ENCODE measurements around the gene MRPS7.
A peak's percentile ranks its signal among the peaks of the same experiment; 100 is the strongest.

The MRPS7 gene

DNA sequence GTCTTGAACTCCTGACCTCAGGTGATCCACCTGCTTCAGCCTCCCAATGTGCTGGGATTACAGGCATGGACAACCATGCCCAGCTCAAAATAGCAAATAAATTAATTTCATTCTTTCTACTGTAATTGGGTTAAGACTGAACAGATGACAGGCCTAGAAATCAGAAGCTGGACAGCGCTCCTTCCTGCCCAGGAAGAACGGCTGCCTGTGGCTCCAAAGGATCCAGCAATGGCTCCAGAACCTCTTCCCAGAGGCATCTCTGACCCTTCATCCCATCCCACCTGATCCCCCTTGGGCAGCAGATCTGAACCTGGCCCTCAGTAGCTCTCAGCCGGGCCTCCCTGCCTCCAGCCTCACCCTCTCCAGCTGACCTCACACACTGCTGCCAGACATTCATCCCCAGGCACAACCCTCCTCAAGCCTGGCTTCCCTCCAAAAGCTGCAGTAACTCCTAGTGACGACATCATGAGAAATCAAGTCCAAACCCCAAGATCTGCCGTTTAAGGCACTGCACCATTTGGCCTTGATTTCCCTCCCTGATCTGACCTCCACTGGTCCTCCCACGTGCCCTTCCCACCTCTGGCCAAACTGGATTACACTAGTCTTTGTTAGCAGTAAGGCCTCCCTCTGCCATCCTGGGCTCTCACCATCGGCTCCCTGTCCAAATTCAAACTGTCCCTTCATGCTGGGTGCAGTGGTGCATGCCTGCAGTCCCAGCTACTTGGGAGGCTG lies 12.5 kb downstream of the MRPS7 start (continued):
- TF ChIP-seq ZNF214 (tag by site-specific recombination; IDR thresholded peaks at IDR 0.05; ENCODE audit: borderline replicate concordance): no peak
- peak; percentile 72 for TF ChIP-seq GLIS1 (tag by site-specific recombination; IDR thresholded peaks at IDR 0.05)
- peak; percentile 90 for TF ChIP-seq ZNF629 (tag by site-specific recombination; IDR thresholded peaks at IDR 0.05)
- TF ChIP-seq, protein P1, sequence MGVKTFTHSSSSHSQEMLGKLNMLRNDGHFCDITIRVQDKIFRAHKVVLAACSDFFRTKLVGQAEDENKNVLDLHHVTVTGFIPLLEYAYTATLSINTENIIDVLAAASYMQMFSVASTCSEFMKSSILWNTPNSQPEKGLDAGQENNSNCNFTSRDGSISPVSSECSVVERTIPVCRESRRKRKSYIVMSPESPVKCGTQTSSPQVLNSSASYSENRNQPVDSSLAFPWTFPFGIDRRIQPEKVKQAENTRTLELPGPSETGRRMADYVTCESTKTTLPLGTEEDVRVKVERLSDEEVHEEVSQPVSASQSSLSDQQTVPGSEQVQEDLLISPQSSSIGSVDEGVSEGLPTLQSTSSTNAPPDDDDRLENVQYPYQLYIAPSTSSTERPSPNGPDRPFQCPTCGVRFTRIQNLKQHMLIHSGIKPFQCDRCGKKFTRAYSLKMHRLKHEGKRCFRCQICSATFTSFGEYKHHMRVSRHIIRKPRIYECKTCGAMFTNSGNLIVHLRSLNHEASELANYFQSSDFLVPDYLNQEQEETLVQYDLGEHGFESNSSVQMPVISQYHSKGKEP (tag by site-specific recombination; IDR thresholded peaks at IDR 0.05): 0 out of 2 replicates have a peak, but pooled peaks have one; percentile 6
- TF ChIP-seq ZNF24 (tag by site-specific recombination; IDR thresholded peaks at IDR 0.05): peak; percentile 50; the same call in 1 of the 2 replicates
- TF ChIP-seq KLF8 (tag by site-specific recombination; IDR thresholded peaks at IDR 0.05): peak; percentile 58; the same call in 1 of the 2 replicates
- TF ChIP-seq, protein P2, sequence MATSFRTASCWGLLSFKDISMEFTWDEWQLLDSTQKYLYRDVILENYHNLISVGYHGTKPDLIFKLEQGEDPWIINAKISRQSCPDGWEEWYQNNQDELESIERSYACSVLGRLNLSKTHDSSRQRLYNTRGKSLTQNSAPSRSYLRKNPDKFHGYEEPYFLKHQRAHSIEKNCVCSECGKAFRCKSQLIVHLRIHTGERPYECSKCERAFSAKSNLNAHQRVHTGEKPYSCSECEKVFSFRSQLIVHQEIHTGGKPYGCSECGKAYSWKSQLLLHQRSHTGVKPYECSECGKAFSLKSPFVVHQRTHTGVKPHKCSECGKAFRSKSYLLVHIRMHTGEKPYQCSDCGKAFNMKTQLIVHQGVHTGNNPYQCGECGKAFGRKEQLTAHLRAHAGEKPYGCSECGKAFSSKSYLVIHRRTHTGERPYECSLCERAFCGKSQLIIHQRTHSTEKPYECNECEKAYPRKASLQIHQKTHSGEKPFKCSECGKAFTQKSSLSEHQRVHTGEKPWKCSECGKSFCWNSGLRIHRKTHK (tag by site-specific recombination; IDR thresholded peaks at IDR 0.05): no peak
- TF ChIP-seq ZIC2 (tag by site-specific recombination; IDR thresholded peaks at IDR 0.05): no peak
- no peak for TF ChIP-seq ZNF610 (tag by site-specific recombination; IDR thresholded peaks at IDR 0.05; ENCODE audit: borderline replicate concordance)
- no peak for TF ChIP-seq ZNF248 (tag by site-specific recombination; IDR thresholded peaks at IDR 0.05)
- TF ChIP-seq ZNF600 (tag by site-specific recombination; IDR thresholded peaks at IDR 0.05): peak; percentile 79
- no peak for TF ChIP-seq ZNF560 (tag by site-specific recombination; IDR thresholded peaks at IDR 0.05; ENCODE audit: borderline replicate concordance)
- peak; percentile 59; the same call in 1 of the 2 replicates for TF ChIP-seq GLIS2 (tag by site-specific recombination; IDR thresholded peaks at IDR 0.05)
- peak; percentile 43; the same call in 1 of the 2 replicates for TF ChIP-seq WT1 (tag by site-specific recombination; IDR thresholded peaks at IDR 0.05)
- TF ChIP-seq SP7 (tag by site-specific recombination; IDR thresholded peaks at IDR 0.05): peak; percentile 71
- 0 out of 2 replicates have a peak, but pooled peaks have one; percentile 65 for TF ChIP-seq ZSCAN23 (tag by site-specific recombination; IDR thresholded peaks at IDR 0.05)
- TF ChIP-seq, protein P3, sequence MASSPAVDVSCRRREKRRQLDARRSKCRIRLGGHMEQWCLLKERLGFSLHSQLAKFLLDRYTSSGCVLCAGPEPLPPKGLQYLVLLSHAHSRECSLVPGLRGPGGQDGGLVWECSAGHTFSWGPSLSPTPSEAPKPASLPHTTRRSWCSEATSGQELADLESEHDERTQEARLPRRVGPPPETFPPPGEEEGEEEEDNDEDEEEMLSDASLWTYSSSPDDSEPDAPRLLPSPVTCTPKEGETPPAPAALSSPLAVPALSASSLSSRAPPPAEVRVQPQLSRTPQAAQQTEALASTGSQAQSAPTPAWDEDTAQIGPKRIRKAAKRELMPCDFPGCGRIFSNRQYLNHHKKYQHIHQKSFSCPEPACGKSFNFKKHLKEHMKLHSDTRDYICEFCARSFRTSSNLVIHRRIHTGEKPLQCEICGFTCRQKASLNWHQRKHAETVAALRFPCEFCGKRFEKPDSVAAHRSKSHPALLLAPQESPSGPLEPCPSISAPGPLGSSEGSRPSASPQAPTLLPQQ (tag by site-specific recombination; IDR thresholded peaks at IDR 0.05): peak; percentile 56
- TF ChIP-seq, protein P4, sequence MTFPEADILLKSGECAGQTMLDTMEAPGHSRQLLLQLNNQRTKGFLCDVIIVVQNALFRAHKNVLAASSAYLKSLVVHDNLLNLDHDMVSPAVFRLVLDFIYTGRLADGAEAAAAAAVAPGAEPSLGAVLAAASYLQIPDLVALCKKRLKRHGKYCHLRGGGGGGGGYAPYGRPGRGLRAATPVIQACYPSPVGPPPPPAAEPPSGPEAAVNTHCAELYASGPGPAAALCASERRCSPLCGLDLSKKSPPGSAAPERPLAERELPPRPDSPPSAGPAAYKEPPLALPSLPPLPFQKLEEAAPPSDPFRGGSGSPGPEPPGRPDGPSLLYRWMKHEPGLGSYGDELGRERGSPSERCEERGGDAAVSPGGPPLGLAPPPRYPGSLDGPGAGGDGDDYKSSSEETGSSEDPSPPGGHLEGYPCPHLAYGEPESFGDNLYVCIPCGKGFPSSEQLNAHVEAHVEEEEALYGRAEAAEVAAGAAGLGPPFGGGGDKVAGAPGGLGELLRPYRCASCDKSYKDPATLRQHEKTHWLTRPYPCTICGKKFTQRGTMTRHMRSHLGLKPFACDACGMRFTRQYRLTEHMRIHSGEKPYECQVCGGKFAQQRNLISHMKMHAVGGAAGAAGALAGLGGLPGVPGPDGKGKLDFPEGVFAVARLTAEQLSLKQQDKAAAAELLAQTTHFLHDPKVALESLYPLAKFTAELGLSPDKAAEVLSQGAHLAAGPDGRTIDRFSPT (tag by site-specific recombination; IDR thresholded peaks at IDR 0.05): 0 out of 2 replicates have a peak, but pooled peaks have one; percentile 30
- no peak for TF ChIP-seq ZNF76 (tag by site-specific recombination; IDR thresholded peaks at IDR 0.05; ENCODE audit: borderline replicate concordance, low read depth)
- peak; percentile 23; the same call in 1 of the 2 replicates for TF ChIP-seq IKZF3 (tag by site-specific recombination; IDR thresholded peaks at IDR 0.05)
- TF ChIP-seq, protein P5, sequence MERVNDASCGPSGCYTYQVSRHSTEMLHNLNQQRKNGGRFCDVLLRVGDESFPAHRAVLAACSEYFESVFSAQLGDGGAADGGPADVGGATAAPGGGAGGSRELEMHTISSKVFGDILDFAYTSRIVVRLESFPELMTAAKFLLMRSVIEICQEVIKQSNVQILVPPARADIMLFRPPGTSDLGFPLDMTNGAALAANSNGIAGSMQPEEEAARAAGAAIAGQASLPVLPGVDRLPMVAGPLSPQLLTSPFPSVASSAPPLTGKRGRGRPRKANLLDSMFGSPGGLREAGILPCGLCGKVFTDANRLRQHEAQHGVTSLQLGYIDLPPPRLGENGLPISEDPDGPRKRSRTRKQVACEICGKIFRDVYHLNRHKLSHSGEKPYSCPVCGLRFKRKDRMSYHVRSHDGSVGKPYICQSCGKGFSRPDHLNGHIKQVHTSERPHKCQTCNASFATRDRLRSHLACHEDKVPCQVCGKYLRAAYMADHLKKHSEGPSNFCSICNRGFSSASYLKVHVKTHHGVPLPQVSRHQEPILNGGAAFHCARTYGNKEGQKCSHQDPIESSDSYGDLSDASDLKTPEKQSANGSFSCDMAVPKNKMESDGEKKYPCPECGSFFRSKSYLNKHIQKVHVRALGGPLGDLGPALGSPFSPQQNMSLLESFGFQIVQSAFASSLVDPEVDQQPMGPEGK (tag by site-specific recombination; IDR thresholded peaks at IDR 0.05): peak; percentile 62; the same call in 1 of the 2 replicates
- TF ChIP-seq ZNF138 (tag by site-specific recombination; IDR thresholded peaks at IDR 0.05; ENCODE audit: borderline replicate concordance): no peak
- peak; percentile 64; the same call in 1 of the 2 replicates for TF ChIP-seq ZBTB48 (tag by site-specific recombination; IDR thresholded peaks at IDR 0.05)
- TF ChIP-seq, protein P6, sequence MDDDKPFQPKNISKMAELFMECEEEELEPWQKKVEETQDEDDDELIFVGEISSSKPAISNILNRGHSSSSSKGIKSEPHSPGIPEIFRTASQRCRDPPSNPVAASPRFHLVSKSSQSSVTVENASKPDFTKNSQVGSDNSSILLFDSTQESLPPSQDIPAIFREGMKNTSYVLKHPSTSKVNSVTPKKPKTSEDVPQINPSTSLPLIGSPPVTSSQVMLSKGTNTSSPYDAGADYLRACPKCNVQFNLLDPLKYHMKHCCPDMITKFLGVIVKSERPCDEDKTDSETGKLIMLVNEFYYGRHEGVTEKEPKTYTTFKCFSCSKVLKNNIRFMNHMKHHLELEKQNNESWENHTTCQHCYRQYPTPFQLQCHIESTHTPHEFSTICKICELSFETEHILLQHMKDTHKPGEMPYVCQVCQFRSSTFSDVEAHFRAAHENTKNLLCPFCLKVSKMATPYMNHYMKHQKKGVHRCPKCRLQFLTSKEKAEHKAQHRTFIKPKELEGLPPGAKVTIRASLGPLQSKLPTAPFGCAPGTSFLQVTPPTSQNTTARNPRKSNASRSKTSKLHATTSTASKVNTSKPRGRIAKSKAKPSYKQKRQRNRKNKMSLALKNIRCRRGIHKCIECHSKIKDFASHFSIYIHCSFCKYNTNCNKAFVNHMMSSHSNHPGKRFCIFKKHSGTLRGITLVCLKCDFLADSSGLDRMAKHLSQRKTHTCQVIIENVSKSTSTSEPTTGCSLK (tag by site-specific recombination; IDR thresholded peaks at IDR 0.05): no peak
- TF ChIP-seq KLF10 (tag by site-specific recombination; IDR thresholded peaks at IDR 0.05): no peak
- no peak for TF ChIP-seq ZNF433 (tag by site-specific recombination; IDR thresholded peaks at IDR 0.05; ENCODE audit: low read depth)
- TF ChIP-seq ZNF140 (tag by site-specific recombination; IDR thresholded peaks at IDR 0.05): no peak
- TF ChIP-seq ZNF768 (tag by site-specific recombination; IDR thresholded peaks at IDR 0.05): no peak
- no peak for TF ChIP-seq ZNF48 (tag by site-specific recombination; IDR thresholded peaks at IDR 0.05)

All from HEK293 (cell line).